HG03045 (cell line): ENCODE results near the gene IQSEC1.
A peak's percentile ranks its signal among the peaks of the same experiment; 100 is the strongest.

Experiments used
- ATAC-seq: cut with Tn5 transposase; IDR thresholded peaks from one replicate; pipeline ENCODE4 v1.9.1; 2021; ENCODE audit warnings: mild to moderate bottlenecking, moderate library complexity; ENCODE audit not compliant: unreplicated experiment

IQSEC1 gene

GRCh38 chr3:13070391-13071070 lies 2.7 kb downstream of the IQSEC1 start:
- ATAC-seq = no peak

- ATAC-seq = peak; percentile 28
Observed at GRCh38 chr3:13069495-13069894, 3.7 kb downstream of the IQSEC1 start.

GRCh38 chr3:13068269-13069010 lies 4.8 kb downstream of the IQSEC1 start:
- no peak for ATAC-seq

- no peak for ATAC-seq
Observed at GRCh38 chr3:13067778-13068177, 5.5 kb downstream of the IQSEC1 start.

GRCh38 chr3:13066834-13067233 lies 6.4 kb downstream of the IQSEC1 start:
- ATAC-seq = no peak

GRCh38 chr3:13066236-13066635 lies 7.0 kb downstream of the IQSEC1 start:
- ATAC-seq = no peak

- ATAC-seq = no peak
Observed at GRCh38 chr3:13065727-13066126, 7.5 kb downstream of the IQSEC1 start.

GRCh38 chr3:13064964-13065363 lies 8.3 kb downstream of the IQSEC1 start:
- ATAC-seq = no peak

- no peak for ATAC-seq
Observed at GRCh38 chr3:13064159-13064868, 8.9 kb downstream of the IQSEC1 start.

GRCh38 chr3:13063225-13063624 lies 10.0 kb downstream of the IQSEC1 start:
- no peak for ATAC-seq

GRCh38 chr3:13062647-13063046 lies 10.6 kb downstream of the IQSEC1 start:
- no peak for ATAC-seq

GRCh38 chr3:13060341-13060910 lies 12.8 kb downstream of the IQSEC1 start:
- no peak for ATAC-seq

GRCh38 chr3:13058346-13059120 lies 14.7 kb downstream of the IQSEC1 start:
- no peak for ATAC-seq

GRCh38 chr3:13057282-13058040 lies 15.8 kb downstream of the IQSEC1 start:
- ATAC-seq = no peak

- no peak for ATAC-seq
Observed at GRCh38 chr3:13055634-13056033, 17.6 kb downstream of the IQSEC1 start.

- ATAC-seq = no peak
Observed at GRCh38 chr3:13054341-13055285, 18.6 kb downstream of the IQSEC1 start.

GRCh38 chr3:13053893-13054292 lies 19.3 kb downstream of the IQSEC1 start:
- no peak for ATAC-seq

- no peak for ATAC-seq
Observed at GRCh38 chr3:13053420-13053819, 19.8 kb downstream of the IQSEC1 start.
